Panc1 (cell line): ENCODE results near the gene LIME1.

ENCODE experiments used
- CTCF ChIP-seq: fragments of 450-650 bp; IDR thresholded peaks from 2 replicates; pipeline ENCODE4 v1.5.1; 2017; ENCODE audit warnings: mild to moderate bottlenecking
- POLR2AphosphoS5 ChIP-seq: IDR thresholded peaks from 2 replicates; pipeline ENCODE4 v1.6.1; 2012; ENCODE audit warnings: mild to moderate bottlenecking, low read depth, low read length, moderate library complexity
- REST ChIP-seq, 2 experiments: IDR thresholded peaks; 2 replicates each; pipeline ENCODE4 v1.6.1; 2011 to 2012; ENCODE audit warnings: low read depth in 2 of 2, control low read depth in 1 of 2, low read length in 1 of 2, mild to moderate bottlenecking in 1 of 2, moderate library complexity in 1 of 2; ENCODE audit not compliant: insufficient read depth in 1 of 2
- SIN3A ChIP-seq: IDR thresholded peaks from 2 replicates; pipeline ENCODE4 v1.6.1; 2012; ENCODE audit warnings: low read depth, mild to moderate bottlenecking, low read length, moderate library complexity, borderline replicate concordance; ENCODE audit not compliant: insufficient read depth
- TCF7L2 ChIP-seq: IDR thresholded peaks from 2 replicates; pipeline ENCODE4 v1.6.1; 2011; ENCODE audit warnings: mild to moderate bottlenecking, low read depth, low read length, inconsistent platforms

- TF ChIP-seq CTCF (no peak), TCF7L2 (no peak), REST (IDR thresholded peaks at IDR 0.05; ENCODE audit: insufficient read depth in 1 of 2, low read depth in 2 of 2, low read length in 1 of 2) (no peak), POLR2AphosphoS5 (no peak), SIN3A (no peak)
Measured at GRCh38 chr20:63782521-63782971, 46.1 kb downstream of the LIME1 start.
